HCT116 (cell line): Measurements from ENCODE around the gene HOXD8.

Experiments
- CTCF ChIP-seq, 3 experiments: fragments of 200-600 bp in 1 of 3; sonication (generic) in 1 of 3; IDR thresholded peaks in 2 of 3; conservative IDR thresholded peaks in 1 of 3; 2 replicates each; pipeline ENCODE4 v1.5.1; 2012 to 2017; ENCODE audit warnings: low read depth in 2 of 3, low read length in 2 of 3, antibody characterized with exemption in 1 of 3, borderline replicate concordance in 1 of 3, control low read depth in 1 of 3, mild to moderate bottlenecking in 1 of 3, mixed read lengths in 1 of 3, mixed run types in 1 of 3, moderate library complexity in 1 of 3; ENCODE audit not compliant: insufficient read depth in 1 of 3
- SIN3A ChIP-seq: IDR thresholded peaks from 2 replicates; pipeline ENCODE4 v1.6.1; 2012; ENCODE audit warnings: low read depth
- YY1 ChIP-seq: IDR thresholded peaks from 2 replicates; pipeline ENCODE4 v1.6.1; 2011; ENCODE audit warnings: low read length, low read depth, moderate library complexity, mild to moderate bottlenecking; ENCODE audit not compliant: insufficient replicate concordance; ENCODE audit errors: extremely low read depth
- ZNF274 ChIP-seq: fragments of 200-500 bp; sonication (Bioruptor generic); IDR thresholded peaks from 2 replicates; pipeline ENCODE4 v1.6.1; 2014; ENCODE audit warnings: mild to moderate bottlenecking, low read depth, low read length, inconsistent platforms
- TF ChIP-seq, protein P1 (sequence below): IDR thresholded peaks from 2 replicates; pipeline ENCODE4 v1.6.1; 2012; ENCODE audit warnings: low read depth

DNA sequence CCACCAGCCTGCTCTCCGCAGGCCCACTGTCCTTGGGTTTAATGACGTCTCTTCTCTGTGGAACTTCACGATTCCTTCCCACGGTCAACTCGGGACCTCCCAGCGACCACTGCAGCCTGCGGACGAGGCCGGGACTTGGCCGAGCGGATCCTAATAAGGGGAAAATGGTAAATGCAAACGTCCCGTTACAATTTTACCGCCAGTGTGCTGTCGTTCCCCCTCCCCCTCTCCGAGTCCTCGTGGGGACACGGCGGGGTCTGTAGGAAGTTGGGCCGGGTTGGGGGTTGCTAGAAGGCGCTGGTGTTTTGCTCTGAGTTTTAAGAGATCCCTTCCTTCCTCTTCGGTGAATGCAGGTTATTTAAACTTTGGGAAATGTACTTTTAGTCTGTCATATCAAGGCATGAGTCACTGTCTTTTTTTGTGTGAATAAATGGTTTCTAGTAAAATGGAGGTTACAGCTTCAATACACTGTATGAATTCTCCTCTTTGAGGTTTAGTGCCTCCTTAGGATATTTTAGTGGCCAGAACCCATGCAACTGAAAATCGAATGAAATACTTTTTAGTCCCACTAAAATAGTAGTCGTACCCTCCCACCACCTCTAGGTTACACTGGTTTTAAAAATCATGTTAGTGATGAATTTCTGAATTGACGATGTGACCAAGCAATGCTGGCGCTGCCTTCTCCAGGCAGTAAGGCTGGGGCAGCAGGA, 20.2 kb upstream of the HOXD8 start:
- TF ChIP-seq CTCF (IDR thresholded peaks at IDR 0.05 in 2 of 3, conservative IDR thresholded peaks at IDR 0.05 in 1 of 3; ENCODE audit: borderline replicate concordance in 1 of 3, insufficient read depth in 1 of 3, low read depth in 2 of 3, low read length in 2 of 3) (no peak), ZNF274 (no peak), SIN3A (no peak), YY1 (no peak)
- TF ChIP-seq, protein P1, sequence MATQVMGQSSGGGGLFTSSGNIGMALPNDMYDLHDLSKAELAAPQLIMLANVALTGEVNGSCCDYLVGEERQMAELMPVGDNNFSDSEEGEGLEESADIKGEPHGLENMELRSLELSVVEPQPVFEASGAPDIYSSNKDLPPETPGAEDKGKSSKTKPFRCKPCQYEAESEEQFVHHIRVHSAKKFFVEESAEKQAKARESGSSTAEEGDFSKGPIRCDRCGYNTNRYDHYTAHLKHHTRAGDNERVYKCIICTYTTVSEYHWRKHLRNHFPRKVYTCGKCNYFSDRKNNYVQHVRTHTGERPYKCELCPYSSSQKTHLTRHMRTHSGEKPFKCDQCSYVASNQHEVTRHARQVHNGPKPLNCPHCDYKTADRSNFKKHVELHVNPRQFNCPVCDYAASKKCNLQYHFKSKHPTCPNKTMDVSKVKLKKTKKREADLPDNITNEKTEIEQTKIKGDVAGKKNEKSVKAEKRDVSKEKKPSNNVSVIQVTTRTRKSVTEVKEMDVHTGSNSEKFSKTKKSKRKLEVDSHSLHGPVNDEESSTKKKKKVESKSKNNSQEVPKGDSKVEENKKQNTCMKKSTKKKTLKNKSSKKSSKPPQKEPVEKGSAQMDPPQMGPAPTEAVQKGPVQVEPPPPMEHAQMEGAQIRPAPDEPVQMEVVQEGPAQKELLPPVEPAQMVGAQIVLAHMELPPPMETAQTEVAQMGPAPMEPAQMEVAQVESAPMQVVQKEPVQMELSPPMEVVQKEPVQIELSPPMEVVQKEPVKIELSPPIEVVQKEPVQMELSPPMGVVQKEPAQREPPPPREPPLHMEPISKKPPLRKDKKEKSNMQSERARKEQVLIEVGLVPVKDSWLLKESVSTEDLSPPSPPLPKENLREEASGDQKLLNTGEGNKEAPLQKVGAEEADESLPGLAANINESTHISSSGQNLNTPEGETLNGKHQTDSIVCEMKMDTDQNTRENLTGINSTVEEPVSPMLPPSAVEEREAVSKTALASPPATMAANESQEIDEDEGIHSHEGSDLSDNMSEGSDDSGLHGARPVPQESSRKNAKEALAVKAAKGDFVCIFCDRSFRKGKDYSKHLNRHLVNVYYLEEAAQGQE = no peak
